Measurements from ENCODE around the gene ZFYVE1.

GRCh38 chr14:73057944-73058223 lies 31.0 kb upstream of the ZFYVE1 start:
- no peak for TF ChIP-seq EZH2 (IDR thresholded peaks at IDR 0.05; ENCODE audit: insufficient read depth, poor library complexity, severe bottlenecking)
- no peak for TF ChIP-seq EZH2phosphoT487 (IDR thresholded peaks at IDR 0.05; ENCODE audit: insufficient read depth, low read depth)
